ENCODE results near the gene TOP2A. TPM values are rescaled to one million over a fixed set of nuclear protein-coding genes. Genes with fewer than 3 reads are reported as not detected.

Gene TOP2A
- total and polyA plus RNA-seq, 9 of the 15 experiments (the other 6 are each of a cell fraction or from before 2014, with no cell fraction given), result 133 to 347 (median 259) TPM

- BruUV-seq (replicated peaks), result no TSS peak
- no peak for DNase-seq (ENCODE audit: extremely low read depth in 1 of 4, low spot score in 3 of 4)
- intact Hi-C loops (cut with micrococcal nuclease) (no loop called here), in situ Hi-C loops (cut with MboI) (no loop called here)
- ATAC-seq, result no peak
- no peak overlapping the region for H3K4me3 ChIP-seq
- peaks cover 0 to 10% of the 10 kb centered on the region in 2 experiments; a peak in 3 of 5 replicates for H3K4me1 ChIP-seq (replicated peaks in 1 of 2; ENCODE audit: control insufficient read depth in 2 of 2, insufficient read depth in 2 of 2, low read length in 2 of 2)
- no peak for FAIRE-seq
- no peaks in the 10 kb centered on the region for H3K79me2 ChIP-seq (ENCODE audit: control insufficient read depth, insufficient read depth, low read length)
- no peaks in the 10 kb centered on the region; a peak in 1 of 5 replicates for H3K27me3 ChIP-seq (ENCODE audit: control insufficient read depth in 2 of 2, insufficient read depth in 2 of 2, low read length in 2 of 2)
- peaks cover 32% of the 10 kb centered on the region; the same call in 2 of the 3 replicates for H3K36me3 ChIP-seq (ENCODE audit: control insufficient read depth, insufficient read depth, low read length)
- H3K27ac ChIP-seq (ENCODE audit: extremely low read depth, low read depth, low read length), result no peak overlapping the region
- CTCF ChIA-PET (ENCODE audit: low intra/inter-chr PET ratio), result no interaction called here
- H3K9ac ChIP-seq (ENCODE audit: insufficient read depth in 1 of 2, low read depth in 2 of 2, low read length in 2 of 2), result 0 out of 4 replicates have a peak overlapping the region, but pooled peaks of 1 of the 2 experiments have one; percentile 36
- TF ChIP-seq MXD1 (CRISPR knock-in tag; IDR thresholded peaks at IDR 0.05; ENCODE audit: borderline replicate concordance, poor library complexity, severe bottlenecking) (no peak), UBTF (IDR thresholded peaks at IDR 0.05; ENCODE audit: borderline replicate concordance in 1 of 2, low read depth in 2 of 2, low read length in 2 of 2) (no peak), ZNF583 (CRISPR knock-in tag; IDR thresholded peaks at IDR 0.05) (no peak), CUX1 (CRISPR knock-in tag; IDR thresholded peaks at IDR 0.05) (no peak), NEUROD1 (IDR thresholded peaks at IDR 0.05; ENCODE audit: borderline replicate concordance, low read depth, low read length, partially characterized antibody) (no peak), ZNF23 (CRISPR knock-in tag; IDR thresholded peaks at IDR 0.05) (no peak), ARNT (IDR thresholded peaks at IDR 0.05) (no peak)
- H4K20me1 ChIP-seq (replicated peaks; ENCODE audit: control insufficient read depth, insufficient read depth, low read length), result no peaks in the 10 kb centered on the region
- H3K4me2 ChIP-seq (ENCODE audit: insufficient read depth, low read length), result no peak overlapping the region
- H2AFZ ChIP-seq (ENCODE audit: low read depth, low read length), result no peak overlapping the region
- 29% methylated on average over 2 of the region's 2 CpGs for WGBS (ENCODE audit: insufficient coverage, low coverage, missing lambda C conversion rate)
- H3K9me1 ChIP-seq (ENCODE audit: control insufficient read depth, insufficient read depth, low read length), result no peaks in the 10 kb centered on the region
- H3K9me3 ChIP-seq (replicated peaks; ENCODE audit: control insufficient read depth, insufficient read depth, low read depth, low read length), result no peaks in the 10 kb centered on the region
- POLR2A ChIA-PET, result interaction anchor here (1.6 to 3.1 kb wide), 2 partner anchors 11 to 18 kb away, joined by 7 to 22 read pairs; partner anchors contain the start of gene IGFBP4
Observed at GRCh38 chr17:40454613-40454995, 36.9 kb upstream of the TOP2A start.
